GM21367 (cell line): ENCODE results near the gene DNAJC1.
A peak's percentile ranks its signal among the peaks of the same experiment; 100 is the strongest.
"Not testable (repeated sequence)": the region's sequence is repeated elsewhere in the genome, so short reads cannot be mapped to it uniquely, and the experiment has no call there.

Source experiments
- ATAC-seq: cut with Tn5 transposase; IDR thresholded peaks from one replicate; pipeline ENCODE4 v1.9.1; 2021; ENCODE audit not compliant: unreplicated experiment

Gene DNAJC1

DNA sequence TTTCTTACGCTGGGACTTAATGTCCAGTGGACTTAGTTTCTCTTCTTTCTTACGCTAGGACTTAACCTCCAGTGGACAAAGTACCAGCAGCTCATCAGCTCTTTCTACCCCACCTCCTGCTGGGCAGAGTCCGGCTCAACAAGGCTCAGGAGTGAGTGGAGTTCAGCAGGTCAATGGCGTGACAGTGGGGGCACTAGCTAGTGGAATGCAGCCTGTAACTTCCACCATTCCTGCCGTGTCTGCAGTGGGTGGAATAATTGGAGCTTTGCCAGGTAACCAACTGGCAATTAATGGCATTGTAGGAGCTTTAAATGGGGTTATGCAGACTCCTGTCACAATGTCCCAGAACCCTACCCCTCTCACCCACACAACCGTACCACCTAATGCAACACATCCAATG is 269.8 kb downstream of the DNAJC1 start:
- no peak for ATAC-seq

DNA sequence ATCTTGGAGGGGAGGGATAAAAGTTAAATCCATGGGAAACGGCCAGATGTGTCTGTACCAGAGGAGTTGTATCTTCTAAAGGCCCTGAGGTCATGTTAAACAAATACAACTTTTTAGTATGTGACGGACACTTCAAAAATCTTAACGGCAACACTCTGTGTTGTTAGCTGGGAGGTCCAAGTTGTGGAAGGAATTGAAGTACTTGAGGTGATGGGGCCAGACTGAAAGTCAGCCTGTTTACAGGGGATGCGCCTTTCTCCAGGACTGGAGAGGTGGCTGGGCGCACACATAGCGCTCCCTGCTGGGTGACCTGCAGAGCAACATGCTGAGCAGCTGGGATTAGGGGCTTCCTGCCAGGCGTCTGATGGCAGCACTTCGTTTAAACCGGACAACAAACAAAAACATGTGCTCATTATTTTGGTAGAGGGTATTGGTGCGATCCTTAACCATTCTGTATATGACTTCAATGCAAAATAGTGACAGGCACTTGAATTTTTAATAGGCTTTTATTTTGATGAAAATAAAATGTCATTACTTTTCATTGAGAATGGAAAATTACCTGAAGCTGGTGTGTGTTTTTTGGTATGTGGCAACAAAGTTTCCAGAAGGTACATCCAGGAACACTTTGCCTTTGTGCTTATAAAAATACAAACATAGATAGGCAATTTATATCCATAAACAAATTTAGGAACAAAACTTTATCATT is 271.3 kb downstream of the DNAJC1 start:
- peak; percentile 90 for ATAC-seq

DNA sequence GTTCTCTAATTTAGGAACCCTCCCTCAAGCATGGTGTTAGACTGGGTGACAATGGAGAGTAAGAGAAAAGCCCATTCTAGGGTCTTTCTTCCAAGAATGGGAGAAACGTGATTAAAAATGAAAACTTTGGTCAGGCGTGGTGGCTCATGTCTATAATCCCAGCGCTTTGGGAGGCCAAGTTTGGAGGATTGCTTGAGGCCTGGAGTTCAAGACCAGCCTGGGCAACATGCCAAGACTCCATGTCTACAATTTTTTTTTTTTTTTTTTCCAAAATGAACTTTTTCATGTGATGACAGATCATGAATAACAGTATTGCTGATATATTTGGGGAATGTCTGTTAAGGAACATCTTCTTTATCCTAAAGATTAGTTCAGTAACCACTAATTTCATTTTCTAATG is 274.9 kb downstream of the DNAJC1 start:
- no peak for ATAC-seq

DNA sequence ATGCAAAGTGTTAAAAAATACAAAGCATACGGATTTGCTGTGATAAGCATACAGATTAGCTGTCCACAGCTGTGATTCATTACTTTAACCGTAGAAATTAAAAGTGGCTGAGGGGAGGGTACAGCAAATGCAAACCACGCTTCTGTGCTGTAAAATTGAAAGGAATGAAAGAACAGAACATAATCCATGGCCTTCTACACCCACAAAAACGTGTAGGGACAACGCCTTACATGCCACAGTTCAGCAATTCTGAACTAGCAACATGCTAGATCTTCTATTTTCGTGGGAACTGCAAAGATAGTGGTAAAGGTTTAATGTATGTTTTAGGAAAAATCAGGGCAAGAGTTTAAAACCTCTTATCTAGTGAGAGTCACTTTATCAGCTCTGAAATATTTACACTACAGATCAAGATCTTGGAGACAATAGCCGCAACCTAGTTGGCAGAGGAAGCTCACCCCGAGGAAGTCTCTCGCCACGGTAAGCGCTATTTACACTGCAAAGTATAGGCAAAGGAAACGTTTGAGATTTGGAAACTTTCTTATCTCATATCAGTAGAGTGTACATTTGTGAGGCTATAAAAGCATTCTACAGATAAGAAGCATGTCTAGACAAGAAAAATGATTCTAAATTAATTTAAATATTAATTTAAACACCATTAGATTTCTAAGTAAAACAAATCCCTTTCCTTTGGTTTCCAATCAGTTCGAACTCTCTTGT is 275.9 kb downstream of the DNAJC1 start:
- no peak for ATAC-seq

DNA sequence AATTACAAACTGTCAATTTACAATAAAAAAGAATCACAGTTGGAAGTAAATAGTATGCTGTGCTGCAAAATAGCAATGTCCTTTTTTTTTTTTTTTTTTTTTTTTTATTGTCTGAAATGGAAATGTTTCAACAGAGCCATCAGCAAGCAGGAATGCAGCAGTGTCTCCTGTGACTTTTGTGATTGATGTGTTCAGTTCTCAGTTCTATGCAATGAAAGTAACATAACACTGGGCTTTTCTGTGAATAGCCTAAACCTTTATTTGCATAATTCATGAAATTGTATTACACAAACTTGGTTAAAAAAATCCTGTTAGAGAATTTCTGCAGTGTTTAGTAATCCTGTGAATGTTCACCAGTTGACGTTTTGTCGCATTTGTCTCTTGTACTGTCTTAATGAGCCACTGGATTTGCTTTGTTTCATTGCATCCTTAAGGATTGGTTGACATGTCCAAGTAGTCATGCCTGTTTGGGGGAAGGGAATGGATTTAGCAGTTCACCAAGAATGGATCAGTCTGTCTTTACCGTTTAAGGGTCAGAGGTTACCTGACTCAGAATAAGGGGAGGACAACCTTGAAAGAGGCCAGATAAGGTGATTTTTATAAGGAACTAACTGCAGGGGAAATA is 276.8 kb downstream of the DNAJC1 start:
- ATAC-seq = no peak

DNA sequence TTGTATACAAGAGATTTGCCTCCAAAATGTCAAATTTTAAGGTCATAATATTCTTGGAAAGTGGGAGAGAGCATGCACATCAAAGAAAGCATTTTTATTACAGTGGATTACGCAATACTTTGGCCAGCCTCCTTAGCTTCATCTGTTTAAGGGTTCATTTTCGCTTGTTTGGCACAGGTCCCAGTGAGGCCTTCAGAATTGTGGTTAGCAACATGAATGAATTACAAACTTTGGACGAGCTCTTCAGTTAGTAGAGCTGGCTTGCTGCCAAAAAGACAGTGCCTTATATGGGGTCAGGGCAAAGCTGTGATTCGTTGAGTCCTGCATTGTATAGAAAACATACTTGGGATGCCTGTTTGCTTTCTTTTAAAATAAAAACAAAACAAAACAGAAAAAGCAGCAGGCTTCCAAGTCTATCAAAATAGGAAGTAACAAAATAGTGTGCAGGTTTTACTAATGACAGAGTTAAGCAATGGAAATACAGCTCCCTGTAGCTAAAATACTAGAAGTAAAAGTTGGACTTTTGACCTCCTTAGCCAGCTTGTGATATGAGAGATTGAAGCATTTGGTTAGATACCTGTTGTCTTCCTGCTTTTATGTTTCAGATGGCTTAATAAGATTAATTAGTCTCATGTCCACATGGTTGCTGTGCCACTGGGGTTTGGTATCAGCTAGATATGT is 278.7 kb downstream of the DNAJC1 start:
- peak; percentile 88 for ATAC-seq

DNA sequence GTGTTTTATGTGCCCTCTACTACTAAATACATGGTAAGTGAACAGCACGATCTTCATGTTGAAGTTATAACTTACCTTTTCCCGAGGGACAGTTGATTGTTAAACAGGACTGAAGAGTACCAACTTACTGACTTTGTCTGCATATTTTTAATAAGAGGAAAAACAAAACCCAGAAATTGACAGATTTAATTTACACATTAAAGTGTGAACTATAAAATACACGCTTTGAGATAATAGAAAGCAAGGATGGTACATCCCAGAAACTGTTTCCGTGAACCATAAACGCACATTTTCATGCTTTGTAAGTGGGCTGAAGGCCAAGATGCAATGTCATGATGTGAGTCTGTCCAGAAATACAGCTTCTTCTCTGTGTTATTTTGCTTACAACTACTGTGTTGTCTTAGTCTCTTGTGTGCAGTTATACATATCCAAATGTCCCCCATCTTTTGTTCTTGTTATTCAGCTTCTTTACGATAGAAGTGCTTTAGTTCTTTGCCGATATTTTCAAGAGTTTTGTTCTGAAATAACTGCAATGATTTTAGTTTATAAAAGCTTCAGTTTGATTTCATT is 279.4 kb downstream of the DNAJC1 start:
- ATAC-seq = no peak

DNA sequence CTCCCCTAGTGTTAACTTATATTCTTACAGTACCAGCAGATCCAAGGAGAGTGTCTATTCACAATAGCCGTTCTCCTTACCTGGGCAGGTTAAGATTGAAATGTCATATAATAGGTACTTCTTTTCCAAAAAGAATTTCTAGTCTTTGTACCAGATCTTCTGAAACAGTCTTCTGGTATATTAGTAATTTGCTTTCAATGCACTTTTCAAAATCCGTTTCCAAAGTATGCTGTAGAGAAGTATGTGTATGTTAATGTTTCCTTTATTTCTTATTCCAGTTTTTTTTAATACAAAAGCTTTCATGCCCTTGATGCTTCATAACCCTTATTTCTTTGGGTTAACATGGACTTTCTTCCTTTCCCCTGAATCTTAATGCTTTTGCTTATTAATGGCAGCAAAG is 281.3 kb downstream of the DNAJC1 start:
- no peak for ATAC-seq

DNA sequence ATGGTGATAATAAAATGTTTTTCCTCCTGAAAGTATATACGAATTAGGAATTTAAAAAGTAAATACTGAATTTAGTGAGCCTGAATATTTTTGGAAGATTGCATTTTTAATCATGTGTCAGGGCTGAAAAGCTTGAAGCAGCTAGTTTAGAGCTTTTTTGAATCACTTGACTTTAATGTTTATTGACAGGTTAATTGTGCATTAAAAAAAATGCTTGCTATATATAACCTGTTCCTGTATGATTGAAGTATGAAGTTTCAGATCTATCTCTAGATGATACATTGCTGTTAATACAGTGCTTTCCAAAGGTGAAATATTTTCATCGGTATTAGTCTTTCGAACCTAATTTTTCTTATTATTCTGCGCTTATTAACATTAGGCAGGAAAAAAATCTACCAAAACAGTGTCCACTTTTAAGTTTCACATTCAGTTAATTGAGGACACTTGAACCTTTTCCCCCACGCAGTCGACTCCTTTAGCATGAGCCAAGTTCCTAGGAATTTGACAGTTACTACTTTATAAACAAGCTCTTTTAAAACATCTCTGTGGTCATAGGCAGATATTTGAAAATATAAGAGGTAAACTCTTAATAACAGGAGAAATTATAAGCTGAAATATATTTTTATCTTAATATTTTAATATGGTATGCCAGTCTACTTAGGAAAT is 282.4 kb downstream of the DNAJC1 start:
- no peak for ATAC-seq

DNA sequence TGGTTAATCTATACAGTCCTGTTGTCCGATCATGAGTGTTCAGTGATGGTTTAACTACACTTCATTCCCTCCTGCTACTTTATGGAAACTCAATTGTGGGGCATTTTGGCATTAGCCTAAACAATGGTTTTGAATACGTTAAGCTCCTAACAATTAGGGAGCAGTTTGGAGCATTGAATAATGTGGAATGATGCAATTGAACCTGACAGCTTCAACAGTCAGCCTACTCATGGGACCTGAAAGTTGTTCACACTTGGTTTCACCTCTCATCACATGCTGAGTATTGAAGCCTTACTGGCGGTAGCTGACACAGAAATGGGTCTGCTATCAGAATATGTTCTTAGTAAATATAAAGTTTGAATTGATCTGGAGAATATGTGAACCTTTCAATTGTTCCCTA is 283.4 kb downstream of the DNAJC1 start:
- ATAC-seq = no peak

DNA sequence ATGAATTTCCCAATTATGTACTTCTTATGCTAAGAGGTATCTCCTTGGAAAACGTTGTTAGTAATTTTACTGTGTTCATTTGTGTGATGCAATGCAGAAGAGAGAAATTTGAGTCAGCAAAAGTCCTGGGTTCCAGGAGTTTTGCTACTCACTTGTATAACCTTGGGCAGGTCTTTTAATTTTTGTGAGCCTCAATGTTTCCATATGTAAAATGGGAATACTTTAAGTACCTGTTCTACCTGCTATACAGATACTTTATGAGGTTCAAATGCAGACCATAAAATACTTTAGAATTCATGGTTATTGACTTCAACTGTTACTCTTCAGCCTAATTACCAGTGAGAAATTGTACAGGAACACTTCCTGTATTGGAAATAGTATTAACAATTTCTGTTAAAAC is 284.0 kb downstream of the DNAJC1 start:
- ATAC-seq = no peak

DNA sequence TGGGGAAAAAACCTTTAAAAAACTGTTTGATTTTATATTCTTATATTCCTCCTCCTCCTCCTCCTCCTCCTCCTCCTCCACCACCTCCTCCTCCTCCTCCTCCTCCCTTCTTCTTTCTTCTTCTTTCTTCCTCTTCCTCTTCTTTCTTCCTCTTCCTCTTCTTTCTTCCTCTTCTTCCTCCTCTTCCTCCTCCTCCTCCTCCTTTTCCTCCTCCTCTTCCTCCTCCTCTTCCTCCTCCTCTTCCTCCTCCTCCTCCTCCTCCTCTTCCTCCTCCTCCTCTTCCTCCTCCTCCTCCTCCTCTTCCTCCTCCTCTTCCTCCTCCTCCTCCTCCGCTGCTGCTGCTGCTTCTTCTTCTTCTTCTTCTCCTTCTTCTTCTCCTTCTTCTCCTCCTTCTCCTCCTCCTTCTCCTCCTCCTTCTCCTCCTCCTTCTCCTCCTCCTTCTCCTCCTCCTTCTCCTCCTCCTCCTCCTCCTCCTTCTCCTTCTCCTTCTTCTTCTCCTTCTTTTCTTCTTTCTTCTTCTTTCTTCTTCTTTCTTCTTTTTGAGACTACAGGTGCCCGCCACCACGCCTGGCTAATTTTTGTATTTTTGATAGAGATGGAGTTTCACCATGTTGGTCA is 286.0 kb downstream of the DNAJC1 start:
- ATAC-seq = not testable (repeated sequence)

DNA sequence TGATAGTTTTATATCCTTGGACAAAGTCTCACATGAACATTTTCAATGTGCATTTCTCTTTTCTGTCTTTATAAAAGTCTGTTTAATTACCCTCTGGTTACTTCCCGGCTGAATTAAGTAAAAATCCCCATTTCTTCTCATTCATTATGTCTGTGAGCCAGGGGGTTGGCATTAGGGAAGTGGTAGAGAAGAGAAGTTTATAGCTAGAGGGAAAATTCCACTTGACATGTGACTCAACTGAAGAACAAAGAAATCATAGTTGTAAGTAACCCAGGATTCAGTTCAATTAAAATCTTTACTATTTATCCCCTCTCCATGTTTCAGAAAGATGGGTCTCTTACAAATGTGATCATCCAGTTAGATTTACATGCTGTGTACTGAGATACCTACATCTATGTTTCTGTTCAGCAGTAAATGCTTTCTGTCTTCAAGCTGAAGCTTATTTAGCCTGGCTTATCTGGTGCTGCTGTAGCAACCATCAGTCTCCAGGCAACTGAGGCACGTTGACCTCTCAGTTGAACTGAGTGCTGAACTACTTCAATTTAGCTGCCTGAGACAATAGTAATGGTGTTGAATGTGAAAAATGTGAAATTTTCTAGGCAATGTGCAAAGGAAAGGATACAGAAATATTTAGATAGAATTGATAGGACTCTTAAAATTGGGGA is 287.9 kb downstream of the DNAJC1 start:
- no peak for ATAC-seq

DNA sequence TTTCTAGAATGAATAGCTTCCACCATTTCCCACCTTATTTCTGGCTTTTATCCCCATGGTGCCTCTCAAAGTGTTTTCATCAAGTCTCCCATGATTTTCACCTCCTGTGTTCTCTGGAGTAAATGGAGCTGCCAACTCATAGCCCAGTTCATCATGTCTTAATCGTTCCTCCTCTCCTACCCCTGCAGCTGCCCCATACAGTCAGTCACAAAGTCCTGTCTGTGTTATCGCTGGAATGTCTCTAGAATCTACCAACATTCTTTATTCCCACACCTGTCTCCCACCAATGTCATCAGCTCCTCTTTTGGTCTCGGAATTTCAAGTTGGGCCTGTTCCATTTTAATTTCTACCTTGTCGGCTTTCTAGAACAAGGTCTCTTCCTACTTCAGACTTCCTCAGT is 290.6 kb downstream of the DNAJC1 start:
- no peak for ATAC-seq

DNA sequence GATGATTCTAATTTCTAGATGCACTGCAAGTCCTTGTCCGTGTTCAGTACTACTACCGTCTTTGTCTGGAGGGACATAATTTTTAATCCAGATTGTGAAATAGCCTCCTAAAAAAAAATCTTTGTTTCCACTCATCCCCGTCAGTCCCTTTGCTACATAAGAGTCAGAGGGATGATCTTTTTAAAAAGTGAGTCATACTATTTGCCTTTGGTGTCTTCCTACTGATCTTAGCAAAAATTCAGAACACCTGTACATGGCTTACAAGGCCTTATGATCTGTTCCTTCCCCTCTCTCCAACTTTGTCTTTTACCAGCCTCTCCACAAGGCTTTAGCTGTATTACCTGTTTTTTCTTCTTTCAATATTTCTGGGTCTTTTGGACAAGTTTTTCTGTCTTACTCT is 296.0 kb downstream of the DNAJC1 start:
- ATAC-seq = no peak
